ENCODE measurements around the gene OR2T27. TPM values are rescaled to one million over a fixed set of nuclear protein-coding genes. Genes with fewer than 3 reads are reported as not detected.
"Not testable (repeated sequence)": the region's sequence is repeated elsewhere in the genome, so short reads cannot be mapped to it uniquely, and the experiment has no call there.

The OR2T27 gene, protein sequence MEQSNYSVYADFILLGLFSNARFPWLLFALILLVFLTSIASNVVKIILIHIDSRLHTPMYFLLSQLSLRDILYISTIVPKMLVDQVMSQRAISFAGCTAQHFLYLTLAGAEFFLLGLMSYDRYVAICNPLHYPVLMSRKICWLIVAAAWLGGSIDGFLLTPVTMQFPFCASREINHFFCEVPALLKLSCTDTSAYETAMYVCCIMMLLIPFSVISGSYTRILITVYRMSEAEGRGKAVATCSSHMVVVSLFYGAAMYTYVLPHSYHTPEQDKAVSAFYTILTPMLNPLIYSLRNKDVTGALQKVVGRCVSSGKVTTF
- not detected for total RNA-seq
- polyA plus RNA-seq = not detected

DNA sequence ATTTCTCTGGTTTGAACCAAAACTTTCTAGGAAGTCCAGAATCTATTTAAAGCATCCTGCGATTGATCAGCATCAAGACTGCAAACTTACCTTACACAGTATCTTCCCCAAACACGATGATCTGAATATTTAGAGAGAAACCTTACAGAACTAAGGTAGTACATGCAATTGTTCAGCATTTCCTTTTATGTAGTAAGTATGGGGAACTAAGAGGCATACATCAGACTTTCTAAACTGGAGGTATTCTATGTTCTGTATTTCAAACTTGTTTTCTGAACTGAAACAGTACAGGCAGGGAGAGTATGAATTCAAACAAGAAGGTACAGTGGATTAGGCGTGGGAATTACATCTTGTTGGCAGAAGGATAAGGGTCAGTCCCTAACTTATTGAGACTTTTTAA is at the start of gene OR2T27:
OR2T27 (minus strand) TSS at position 175 of the 400 bp plus-strand sequence. CDS start 4,644 bp downstream, outside the sequence.
- H3K9me3 Mint-ChIP-seq; intact Hi-C loops (cut with micrococcal nuclease): not testable (repeated sequence)

DNA sequence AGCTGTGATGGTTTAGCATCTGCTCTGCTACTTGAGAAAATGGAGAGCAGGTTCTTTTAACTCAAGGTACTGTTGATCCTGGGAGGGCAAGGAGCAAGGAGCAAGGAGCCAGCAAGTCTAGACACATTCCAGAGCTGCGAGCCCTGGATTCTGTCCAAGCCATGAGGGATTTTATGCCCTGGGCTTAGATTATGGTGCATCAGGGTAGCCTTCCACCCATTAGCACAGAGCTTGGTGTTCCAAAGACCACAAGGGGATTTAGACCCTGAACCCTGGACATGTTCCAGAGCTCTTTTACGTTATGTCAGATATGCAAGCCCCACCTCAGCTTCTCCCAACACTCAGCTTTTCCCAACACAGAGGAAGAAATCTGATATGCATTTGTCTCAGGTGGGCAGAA is 49.3 kb upstream of the OR2T27 start:
- intact Hi-C loops (cut with micrococcal nuclease) = no loop called here
- no peak for DNase-seq
- no peaks in the 10 kb centered on the region for H3K36me3 ChIP-seq (ENCODE audit: insufficient read depth, low read length)
- H3K27ac Mint-ChIP-seq = no peak overlapping the region
- H3K4me3 Mint-ChIP-seq = no peak overlapping the region
- no peaks in the 10 kb centered on the region for H3K4me1 ChIP-seq (ENCODE audit: insufficient read depth, low read length)
- POLR2A ChIA-PET (ENCODE audit: partially characterized antibody) = no interaction called here
- H3K27me3 ChIP-seq (ENCODE audit: insufficient read depth, low read length) = no peaks in the 10 kb centered on the region
- H3K9me3 ChIP-seq (ENCODE audit: control insufficient read depth in 1 of 2, low read length in 2 of 2) = no peaks in the 10 kb centered on the region
- no peak overlapping the region for H3K4me3 ChIP-seq (ENCODE audit: low read length in 2 of 2)
- no peaks in the 10 kb centered on the region for H3K4me1 Mint-ChIP-seq
- H3K27me3 Mint-ChIP-seq = peaks cover 13 to 17% of the 10 kb centered on the region in 2 donors
- H3K27ac ChIP-seq (ENCODE audit: low read depth, low read length) = no peak overlapping the region
- CTCF ChIA-PET (ENCODE audit: partially characterized antibody) = interaction anchor here (2.1 kb wide), 1 partner anchor 9 kb away, joined by 4 read pairs; no protein-coding TSS in a partner anchor
- H3K9me3 Mint-ChIP-seq = no peaks in the 10 kb centered on the region
- no peaks in the 10 kb centered on the region for H3K36me3 Mint-ChIP-seq

More for the DNA sequence above, at the start of gene OR2T27:
- POLR2A ChIA-PET (ENCODE audit: partially characterized antibody); H3K36me3 ChIP-seq (ENCODE audit: insufficient read depth, low read length); H3K27ac ChIP-seq (ENCODE audit: low read depth, low read length); H3K4me1 ChIP-seq (ENCODE audit: insufficient read depth, low read length); H3K27me3 ChIP-seq (ENCODE audit: insufficient read depth, low read length); H3K27me3 Mint-ChIP-seq; H3K9me3 ChIP-seq (ENCODE audit: control insufficient read depth in 1 of 2, low read length in 2 of 2); H3K27ac Mint-ChIP-seq; H3K4me3 ChIP-seq (ENCODE audit: low read length in 2 of 2); DNase-seq; H3K4me3 Mint-ChIP-seq; H3K4me1 Mint-ChIP-seq; CTCF ChIA-PET (ENCODE audit: partially characterized antibody); H3K36me3 Mint-ChIP-seq: not testable (repeated sequence)

DNA sequence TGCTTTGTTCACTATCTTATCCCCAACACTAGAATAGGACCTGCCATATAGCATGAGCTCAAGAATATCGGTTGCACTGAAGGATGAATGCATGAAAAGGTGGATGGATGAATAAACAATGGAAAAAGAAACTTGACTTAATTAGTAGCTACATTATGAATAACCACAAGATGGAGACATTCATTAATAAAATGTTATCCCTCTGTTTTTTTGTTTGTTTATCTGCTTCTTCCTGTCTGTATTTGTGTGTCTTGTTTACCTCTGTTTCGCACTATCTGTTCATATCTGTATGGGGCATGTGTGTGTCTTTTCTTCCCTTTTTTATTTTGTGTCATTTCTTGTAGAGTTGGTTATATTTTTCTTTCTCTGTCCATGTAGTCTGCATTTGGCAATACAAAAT is 48.3 kb upstream of the OR2T27 start:
- DNase-seq = no peak
- H3K36me3 ChIP-seq (ENCODE audit: insufficient read depth, low read length) = no peaks in the 10 kb centered on the region
- Mint-ChIP-seq H3K4me3 (no peak overlapping the region), H3K9me3 (no peaks in the 10 kb centered on the region), H3K27ac (no peak overlapping the region), H3K4me1 (no peaks in the 10 kb centered on the region), H3K36me3 (no peaks in the 10 kb centered on the region), H3K27me3 (peaks cover 10 to 23% of the 10 kb centered on the region in 2 donors)
- no peaks in the 10 kb centered on the region for H3K27me3 ChIP-seq (ENCODE audit: insufficient read depth, low read length)
- no peaks in the 10 kb centered on the region for H3K4me1 ChIP-seq (ENCODE audit: insufficient read depth, low read length)
- H3K9me3 ChIP-seq (ENCODE audit: control insufficient read depth in 1 of 2, low read length in 2 of 2) = no peaks in the 10 kb centered on the region
- ChIA-PET POLR2A (ENCODE audit: partially characterized antibody) (no interaction called here), CTCF (ENCODE audit: partially characterized antibody) (interaction anchor here (1.3 kb wide), 1 partner anchor 9 kb away, joined by 3 read pairs; no protein-coding TSS in a partner anchor)
- intact Hi-C loops (cut with micrococcal nuclease) = no loop called here
- H3K4me3 ChIP-seq (ENCODE audit: low read length in 2 of 2) = no peak overlapping the region
- H3K27ac ChIP-seq (ENCODE audit: low read depth, low read length) = no peak overlapping the region

DNA sequence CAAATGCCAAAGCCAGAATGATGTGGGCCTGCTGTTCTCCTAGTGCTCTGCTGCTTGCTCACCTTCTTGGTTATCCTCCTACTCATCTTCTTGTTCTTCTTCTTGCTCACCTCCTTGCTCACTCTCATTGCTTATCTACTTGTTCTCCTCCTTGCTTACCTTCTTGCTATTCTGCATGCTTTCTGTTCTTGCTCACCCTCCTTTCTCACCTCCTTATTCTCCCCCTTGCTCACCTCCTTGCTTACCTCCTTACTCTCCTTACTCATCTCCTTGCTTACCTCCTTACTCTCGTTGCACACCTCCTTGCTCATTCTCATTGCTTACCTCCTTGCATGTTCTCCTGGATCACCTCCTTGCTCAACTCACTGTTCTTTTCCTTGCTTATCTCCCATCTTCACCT is 47.4 kb upstream of the OR2T27 start, which contains the start of gene OR14I1:
OR14I1 (minus strand) TSS at position 53 of the 400 bp plus-strand sequence.
- Mint-ChIP-seq H3K27me3 (peaks cover 4 to 15% of the 10 kb centered on the region in 2 donors), H3K27ac (no peak within 1 kb of the TSS), H3K4me3 (no peak within 1 kb of the TSS), H3K4me1 (no peaks in the 10 kb centered on the region), H3K36me3 (no peaks in the 10 kb centered on the region), H3K9me3 (no peaks in the 10 kb centered on the region)
- DNase-seq = no peak
- H3K4me1 ChIP-seq (ENCODE audit: insufficient read depth, low read length) = no peaks in the 10 kb centered on the region
- POLR2A ChIA-PET (ENCODE audit: partially characterized antibody) = no interaction called here
- no peak within 1 kb of the TSS for H3K27ac ChIP-seq (ENCODE audit: low read depth, low read length)
- H3K4me3 ChIP-seq (ENCODE audit: low read length in 2 of 2) = no peak within 1 kb of the TSS
- CTCF ChIA-PET (ENCODE audit: partially characterized antibody) = no interaction called here
- H3K36me3 ChIP-seq (ENCODE audit: insufficient read depth, low read length) = no peaks in the 10 kb centered on the region
- intact Hi-C loops (cut with micrococcal nuclease) = no loop called here
- H3K27me3 ChIP-seq (ENCODE audit: insufficient read depth, low read length) = no peaks in the 10 kb centered on the region
- no peaks in the 10 kb centered on the region for H3K9me3 ChIP-seq (ENCODE audit: control insufficient read depth in 1 of 2, low read length in 2 of 2)

DNA sequence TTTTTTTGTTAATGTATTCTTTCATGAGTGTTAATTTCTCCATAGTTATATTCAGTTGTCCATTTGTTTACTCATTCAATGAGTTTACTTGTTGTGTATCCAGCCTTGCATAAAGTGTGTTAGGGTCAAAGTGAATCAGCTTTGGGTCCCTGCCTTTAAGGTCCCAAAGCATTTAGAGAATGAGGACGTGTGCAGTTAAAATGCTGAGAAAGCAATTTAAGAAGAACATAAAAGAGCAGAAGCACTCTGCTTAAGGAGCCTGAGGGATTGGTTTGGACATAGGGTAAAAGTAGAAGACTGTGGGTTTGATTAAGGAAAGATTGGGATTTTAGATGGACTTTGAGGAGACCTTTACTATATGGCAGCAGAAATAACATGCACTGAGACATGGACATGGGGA is 43.8 kb upstream of the OR2T27 start:
- no peaks in the 10 kb centered on the region for H3K36me3 ChIP-seq (ENCODE audit: insufficient read depth, low read length)
- H3K27ac Mint-ChIP-seq = no peak overlapping the region
- no peaks in the 10 kb centered on the region for H3K36me3 Mint-ChIP-seq
- POLR2A ChIA-PET (ENCODE audit: partially characterized antibody) = no interaction called here
- H3K4me1 Mint-ChIP-seq = no peaks in the 10 kb centered on the region
- H3K27me3 Mint-ChIP-seq = peaks cover 8 to 9% of the 10 kb centered on the region in 2 donors
- CTCF ChIA-PET (ENCODE audit: partially characterized antibody) = interaction anchor here (1.1 kb wide), 1 partner anchor 51 kb away, joined by 3 read pairs; no protein-coding TSS in a partner anchor
- no peak overlapping the region for H3K4me3 ChIP-seq (ENCODE audit: low read length in 2 of 2)
- H3K27me3 ChIP-seq (ENCODE audit: insufficient read depth, low read length) = no peaks in the 10 kb centered on the region
- intact Hi-C loops (cut with micrococcal nuclease) = no loop called here
- no peak for DNase-seq
- H3K4me3 Mint-ChIP-seq = no peak overlapping the region
- no peaks in the 10 kb centered on the region for H3K9me3 Mint-ChIP-seq
- H3K4me1 ChIP-seq (ENCODE audit: insufficient read depth, low read length) = no peaks in the 10 kb centered on the region
- H3K9me3 ChIP-seq (ENCODE audit: control insufficient read depth in 1 of 2, low read length in 2 of 2) = no peaks in the 10 kb centered on the region
- H3K27ac ChIP-seq (ENCODE audit: low read depth, low read length) = no peak overlapping the region

DNA sequence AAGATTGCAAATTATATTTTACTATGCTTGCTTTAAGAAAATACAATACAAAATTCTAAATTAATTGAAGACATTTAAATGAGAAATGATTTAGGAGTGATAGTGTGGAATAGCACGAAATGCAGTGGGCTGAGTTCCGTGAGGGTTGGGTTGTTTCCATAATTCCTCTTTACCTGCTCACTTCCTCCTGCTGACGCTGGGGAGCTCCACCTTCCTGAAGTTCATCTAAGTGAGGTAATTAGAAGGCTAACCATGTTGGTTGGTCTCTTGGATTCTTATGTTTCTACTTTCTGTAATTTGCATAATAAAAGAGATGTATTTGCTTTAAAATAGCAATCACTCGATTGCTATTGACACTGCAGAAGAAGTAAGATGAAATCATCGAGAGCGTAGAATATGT is 42.6 kb upstream of the OR2T27 start:
- Mint-ChIP-seq H3K36me3 (no peaks in the 10 kb centered on the region), H3K9me3 (no peaks in the 10 kb centered on the region), H3K4me3 (no peak overlapping the region), H3K27me3 (peaks cover 8 to 9% of the 10 kb centered on the region in 2 donors), H3K4me1 (no peaks in the 10 kb centered on the region), H3K27ac (no peak overlapping the region)
- intact Hi-C loops (cut with micrococcal nuclease) = no loop called here
- no peak overlapping the region for H3K27ac ChIP-seq (ENCODE audit: low read depth, low read length)
- no peaks in the 10 kb centered on the region for H3K9me3 ChIP-seq (ENCODE audit: control insufficient read depth in 1 of 2, low read length in 2 of 2)
- H3K27me3 ChIP-seq (ENCODE audit: insufficient read depth, low read length) = no peaks in the 10 kb centered on the region
- DNase-seq = no peak
- H3K36me3 ChIP-seq (ENCODE audit: insufficient read depth, low read length) = no peaks in the 10 kb centered on the region
- no peak overlapping the region for H3K4me3 ChIP-seq (ENCODE audit: low read length in 2 of 2)
- ChIA-PET CTCF (ENCODE audit: partially characterized antibody) (no interaction called here), POLR2A (ENCODE audit: partially characterized antibody) (no interaction called here)
- H3K4me1 ChIP-seq (ENCODE audit: insufficient read depth, low read length) = no peaks in the 10 kb centered on the region

DNA sequence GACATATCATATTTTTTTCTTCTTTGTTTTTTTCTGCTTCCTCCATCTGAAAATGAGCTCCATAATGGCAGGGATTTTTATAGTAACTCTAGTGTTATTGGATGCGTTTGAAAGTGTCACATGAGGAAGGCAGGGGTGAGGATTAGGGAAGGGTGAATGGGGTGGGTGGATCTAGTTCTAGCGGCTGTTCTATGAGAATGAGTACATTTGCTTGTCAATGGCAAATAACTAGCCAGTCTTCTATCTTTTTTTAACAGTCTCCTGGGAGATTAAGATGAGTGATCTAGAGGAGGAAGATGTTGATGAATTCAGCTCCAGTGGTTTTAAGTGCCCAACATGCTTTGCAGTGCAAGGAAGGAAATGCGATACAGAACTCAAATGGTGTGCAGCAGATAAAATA is 41.4 kb upstream of the OR2T27 start:
- Mint-ChIP-seq H3K36me3 (no peaks in the 10 kb centered on the region), H3K4me1 (no peaks in the 10 kb centered on the region), H3K9me3 (peaks cover 0 to 4% (median 0%) of the 10 kb centered on the region in 8 donors), H3K27me3 (peaks cover 8 to 14% of the 10 kb centered on the region in 2 donors), H3K4me3 (no peak overlapping the region), H3K27ac (no peak overlapping the region)
- no peaks in the 10 kb centered on the region for H3K9me3 ChIP-seq (ENCODE audit: control insufficient read depth in 1 of 2, low read length in 2 of 2)
- ChIA-PET CTCF (ENCODE audit: partially characterized antibody) (no interaction called here), POLR2A (ENCODE audit: partially characterized antibody) (no interaction called here)
- no peaks in the 10 kb centered on the region for H3K4me1 ChIP-seq (ENCODE audit: insufficient read depth, low read length)
- intact Hi-C loops (cut with micrococcal nuclease) = no loop called here
- DNase-seq = no peak
- H3K36me3 ChIP-seq (ENCODE audit: insufficient read depth, low read length) = no peaks in the 10 kb centered on the region
- H3K27me3 ChIP-seq (ENCODE audit: insufficient read depth, low read length) = no peaks in the 10 kb centered on the region
- H3K27ac ChIP-seq (ENCODE audit: low read depth, low read length) = no peak overlapping the region
- no peak overlapping the region for H3K4me3 ChIP-seq (ENCODE audit: low read length in 2 of 2)

All from CD4-positive, alpha-beta memory T cell (primary cell).